Prostate gland (tissue), 2 donors: ENCODE results near the gene KCNJ14.
A peak's percentile ranks its signal among the peaks of the same experiment; 100 is the strongest.

Experiments used
- CTCF ChIP-seq, 4 experiments: fragments of 200-600 bp in 2 of 4; fragments of 450-650 bp in 2 of 4; sonication (generic) in 2 of 4; IDR thresholded peaks; 1 replicate in 3 of 4; 2 replicates in 1 of 4; pipeline ENCODE4 v1.5.1; 2016 to 2019; ENCODE audit warnings: antibody characterized with exemption in 4 of 4, mild to moderate bottlenecking in 2 of 4, moderate library complexity in 2 of 4
- POLR2A ChIP-seq: fragments of 450-650 bp; IDR thresholded peaks from one replicate; pipeline ENCODE4 v1.6.1; 2016; ENCODE audit warnings: antibody characterized with exemption, mild to moderate bottlenecking

GRCh38 chr19:48469289-48469881, 14.0 kb downstream of the KCNJ14 start, which contains the start of gene CYTH2:
- TF ChIP-seq CTCF (IDR thresholded peaks at IDR 0.05) = no peak
- TF ChIP-seq POLR2A = peak; percentile 93
